Kidney glomerular epithelial cell (primary cell): ENCODE data around the gene TECPR1.

Source experiments
- DNase-seq: peaks from one replicate; lab custom pipeline; 2025; lab: John Stamatoyannopoulos, UW

Gene TECPR1

DNA sequence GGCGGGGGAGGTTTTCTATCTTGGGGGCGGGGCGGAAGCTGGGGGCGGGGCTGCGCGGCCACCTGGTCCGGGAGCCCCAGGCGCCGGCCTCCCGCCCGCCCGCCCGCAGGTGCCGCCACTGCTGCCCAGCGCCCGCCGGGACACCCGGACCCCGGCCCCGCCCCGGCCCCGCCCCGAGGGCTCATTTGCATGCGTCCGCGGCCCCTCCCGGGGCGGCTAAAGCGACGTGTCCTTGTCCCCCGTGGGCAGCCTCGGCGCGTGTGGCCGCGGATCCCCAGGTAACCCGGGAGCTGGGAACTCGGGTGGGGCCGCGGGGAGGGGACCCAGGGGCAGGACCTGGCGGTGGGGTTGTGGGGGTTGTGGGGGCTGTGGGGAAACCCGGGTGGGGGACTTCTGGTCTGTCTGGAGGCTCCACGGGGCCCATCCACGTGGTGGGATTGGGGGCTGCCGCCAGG is 40.8 kb downstream of the TECPR1 start, which contains the start of gene BHLHA15:
Gene BHLHA15 (plus strand): TSS at position 219 of the 455 bp plus-strand sequence. CDS start 871 bp downstream, outside the sequence.
- no peak for DNase-seq

DNA sequence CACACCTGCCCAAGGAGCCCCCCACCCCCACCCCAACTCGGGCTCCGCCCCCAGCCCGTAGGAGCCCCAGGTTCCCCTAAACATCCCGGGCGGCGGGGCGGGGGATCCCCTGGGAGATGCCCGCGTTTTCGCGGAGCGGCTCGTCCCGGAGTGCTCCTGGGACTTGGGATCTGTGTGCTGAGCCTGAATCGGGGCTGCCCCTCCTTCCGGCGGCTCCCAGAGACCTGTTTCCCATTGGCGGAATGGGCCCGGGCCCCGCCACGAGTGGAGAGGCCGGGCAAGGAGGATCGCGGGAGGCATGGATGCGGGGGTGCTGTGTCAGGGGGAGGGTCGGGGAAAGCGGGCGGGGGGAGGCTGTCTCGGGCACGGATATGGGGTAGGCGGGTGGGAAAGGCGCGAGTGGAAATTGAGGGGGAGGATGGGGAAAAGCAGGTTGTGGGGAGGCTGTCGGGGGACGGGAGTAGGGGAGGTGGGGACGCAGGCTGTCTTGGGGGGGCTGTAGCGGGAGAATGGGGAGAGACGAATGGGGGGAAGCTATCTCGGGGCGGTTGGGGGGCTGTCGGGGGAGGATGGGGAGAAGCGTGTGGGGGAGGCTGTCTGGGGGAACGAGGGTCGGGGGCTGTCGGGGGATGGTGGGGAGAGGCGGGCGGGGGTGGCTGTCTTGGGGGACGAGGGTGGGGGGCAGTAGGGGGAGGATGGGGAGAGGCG is 41.4 kb downstream of the TECPR1 start:
- DNase-seq: no peak

DNA sequence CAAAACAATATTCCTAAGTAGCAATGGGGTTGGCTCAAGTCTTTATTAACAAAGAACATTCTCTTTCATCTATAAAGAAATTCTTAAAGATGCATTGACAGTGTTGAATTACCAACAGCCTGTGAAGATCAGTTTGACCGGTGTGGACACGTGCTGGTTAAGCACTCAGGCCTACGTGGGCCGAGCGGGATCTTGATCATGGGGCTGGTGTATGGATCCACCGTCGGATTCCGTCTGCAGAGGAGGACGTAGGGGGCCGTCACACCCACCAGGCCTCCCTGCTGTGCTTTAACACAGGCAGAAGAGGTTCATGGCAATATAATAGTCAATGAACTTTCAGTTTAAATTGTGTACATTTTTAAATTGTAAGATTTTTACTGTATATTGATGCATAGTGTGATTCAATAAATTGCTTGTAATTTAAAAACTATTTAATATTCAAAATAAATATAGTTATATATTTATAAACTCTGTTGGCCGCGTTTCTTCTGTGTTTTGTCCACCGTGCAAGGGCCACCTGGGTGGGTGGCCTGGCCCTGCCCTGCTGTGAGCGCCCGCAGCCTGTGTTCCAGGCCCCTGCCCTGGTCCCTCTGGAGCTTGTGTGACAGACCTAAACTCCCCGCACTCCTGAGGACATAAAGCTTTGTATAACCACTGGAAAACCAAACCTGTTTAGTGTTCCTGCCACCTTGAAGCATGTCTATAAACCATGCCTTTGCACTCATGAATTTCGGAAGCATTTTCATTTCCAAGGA is 42.7 kb downstream of the TECPR1 start:
- DNase-seq: no peak

DNA sequence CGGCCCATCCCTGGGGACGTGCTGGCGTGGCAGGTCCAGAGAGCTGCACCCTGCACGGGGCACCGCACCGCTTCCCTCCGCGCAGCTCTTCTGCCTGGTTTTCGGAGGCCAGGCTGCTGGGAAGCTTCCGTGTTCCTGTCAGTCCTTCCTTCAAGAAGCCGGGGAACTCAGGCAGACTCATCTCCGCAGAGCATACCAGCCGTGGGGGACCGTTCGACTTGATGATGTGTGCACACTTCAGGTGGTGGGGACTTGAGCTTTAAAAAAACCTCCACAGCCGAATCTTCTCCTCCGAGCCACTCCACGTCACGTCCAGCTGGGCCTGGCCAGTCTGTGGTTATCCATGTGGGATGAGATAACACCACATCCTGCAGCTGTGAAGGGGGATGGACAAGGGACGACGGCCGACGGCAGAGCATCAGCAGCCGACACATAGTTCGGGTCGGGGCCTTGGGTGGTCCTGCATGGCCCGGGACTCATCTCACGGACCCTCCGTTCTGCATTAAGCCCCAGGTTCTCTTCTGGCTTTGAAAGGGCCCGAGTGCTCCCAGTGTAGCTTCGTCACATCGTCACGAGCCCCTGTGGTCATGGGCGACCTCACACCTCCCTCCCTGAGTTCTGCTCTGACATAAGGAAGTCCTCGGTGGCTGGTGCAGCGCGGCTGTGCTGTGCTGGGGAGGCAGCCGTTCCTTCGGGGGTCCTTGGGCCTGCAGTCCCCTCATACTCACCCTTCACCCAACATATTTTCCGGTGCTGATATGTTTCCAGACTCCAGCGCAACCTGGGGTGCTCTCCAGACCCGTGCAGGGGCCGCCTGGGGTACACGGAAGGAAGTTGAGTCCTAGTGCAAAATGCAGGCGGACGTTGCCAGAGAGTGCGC is 45.3 kb downstream of the TECPR1 start:
- no peak for DNase-seq

- DNase-seq: no peak
Measured at GRCh38 chr7:98205162-98205845, 46.7 kb downstream of the TECPR1 start.

- no peak for DNase-seq
Measured at GRCh38 chr7:98204670-98205069, 47.4 kb downstream of the TECPR1 start.

DNA sequence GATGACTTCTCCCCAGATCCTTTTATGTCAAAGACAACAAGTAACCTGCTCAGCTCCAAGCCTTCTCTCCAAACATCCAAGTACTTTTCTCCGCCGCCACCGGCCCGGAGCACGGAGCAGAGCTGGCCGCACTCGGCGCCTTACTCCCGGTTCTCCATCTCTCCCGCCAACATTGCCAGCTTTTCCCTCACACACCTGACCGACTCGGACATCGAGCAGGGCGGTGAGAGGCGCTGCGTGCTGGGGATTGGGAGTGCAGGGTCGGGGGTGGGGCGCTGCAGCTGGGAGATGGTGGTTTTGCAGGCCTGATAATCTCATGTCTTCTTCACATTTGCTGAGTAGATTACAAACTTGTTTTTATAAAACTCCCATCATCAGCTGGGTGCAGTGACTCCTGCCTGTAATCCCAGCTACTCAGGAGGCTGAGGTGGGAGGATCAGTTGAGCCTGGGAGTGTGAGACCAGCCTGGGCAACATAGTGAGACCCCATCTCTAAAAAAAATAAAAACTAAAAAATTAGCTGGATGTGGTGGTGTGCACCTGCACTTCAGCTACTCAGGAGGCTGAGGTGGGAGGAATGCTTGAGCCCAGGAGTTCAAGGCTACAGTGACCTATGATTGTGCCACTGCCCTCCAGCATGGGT is 47.9 kb downstream of the TECPR1 start:
- no peak for DNase-seq

DNA sequence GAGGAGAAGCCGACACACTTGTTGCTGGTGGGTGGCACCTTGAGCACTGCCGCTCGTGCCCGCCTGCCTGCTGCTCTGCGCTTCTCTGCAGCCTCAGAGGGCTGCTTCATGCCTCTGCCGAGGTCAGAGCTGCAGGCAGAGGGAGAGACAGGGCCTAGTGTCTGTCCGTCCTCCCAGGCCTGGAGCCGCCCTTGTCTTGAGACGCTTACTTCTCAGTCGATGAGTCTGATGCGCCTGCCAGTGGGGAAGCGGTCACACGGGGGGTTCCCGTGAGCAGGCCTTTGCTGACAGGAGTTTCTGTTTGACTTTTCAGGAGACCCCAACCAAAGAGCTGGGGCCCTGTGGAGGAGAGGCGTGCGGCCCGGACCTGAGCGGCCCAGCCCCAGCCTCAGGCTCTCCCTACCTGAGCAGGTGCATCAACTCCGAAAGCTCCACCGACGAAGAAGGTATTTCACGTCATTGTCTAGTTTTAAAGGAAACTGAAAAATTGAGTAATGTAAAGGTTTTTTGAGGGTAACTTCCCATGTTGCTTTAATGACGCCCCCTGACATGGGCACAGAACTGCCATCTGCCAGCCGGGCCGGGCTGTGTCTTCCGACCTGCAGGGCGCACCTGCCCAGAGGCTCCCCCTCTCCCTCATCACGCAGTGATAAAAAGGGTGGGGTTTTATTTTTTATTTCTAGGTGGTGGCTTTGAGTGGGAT is 48.6 kb downstream of the TECPR1 start:
- DNase-seq: no peak

- no peak for DNase-seq
Measured at GRCh38 chr7:98202367-98203195, 49.5 kb downstream of the TECPR1 start.

GRCh38 chr7:98200364-98200763 is 51.7 kb downstream of the TECPR1 start:
- no peak for DNase-seq

DNA sequence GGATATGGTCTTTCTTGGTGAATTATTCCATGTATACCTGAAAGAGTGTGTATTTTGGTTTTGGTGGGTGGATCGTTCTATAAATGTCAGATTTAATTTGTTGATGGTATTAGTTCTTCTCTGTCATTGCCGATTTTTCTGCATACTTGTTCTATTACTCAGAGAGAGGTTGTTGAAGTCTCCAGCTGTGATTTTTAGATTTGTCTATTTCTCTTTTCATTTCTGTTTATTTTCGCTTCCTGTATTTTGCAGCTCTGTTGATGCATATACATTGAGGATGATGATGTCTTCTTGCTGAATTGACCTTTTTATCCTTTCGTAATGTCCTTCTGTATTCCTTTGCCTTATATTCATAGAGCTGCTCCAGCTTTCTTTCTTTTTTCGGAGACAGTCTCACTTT is 52.9 kb downstream of the TECPR1 start:
- no peak for DNase-seq

DNA sequence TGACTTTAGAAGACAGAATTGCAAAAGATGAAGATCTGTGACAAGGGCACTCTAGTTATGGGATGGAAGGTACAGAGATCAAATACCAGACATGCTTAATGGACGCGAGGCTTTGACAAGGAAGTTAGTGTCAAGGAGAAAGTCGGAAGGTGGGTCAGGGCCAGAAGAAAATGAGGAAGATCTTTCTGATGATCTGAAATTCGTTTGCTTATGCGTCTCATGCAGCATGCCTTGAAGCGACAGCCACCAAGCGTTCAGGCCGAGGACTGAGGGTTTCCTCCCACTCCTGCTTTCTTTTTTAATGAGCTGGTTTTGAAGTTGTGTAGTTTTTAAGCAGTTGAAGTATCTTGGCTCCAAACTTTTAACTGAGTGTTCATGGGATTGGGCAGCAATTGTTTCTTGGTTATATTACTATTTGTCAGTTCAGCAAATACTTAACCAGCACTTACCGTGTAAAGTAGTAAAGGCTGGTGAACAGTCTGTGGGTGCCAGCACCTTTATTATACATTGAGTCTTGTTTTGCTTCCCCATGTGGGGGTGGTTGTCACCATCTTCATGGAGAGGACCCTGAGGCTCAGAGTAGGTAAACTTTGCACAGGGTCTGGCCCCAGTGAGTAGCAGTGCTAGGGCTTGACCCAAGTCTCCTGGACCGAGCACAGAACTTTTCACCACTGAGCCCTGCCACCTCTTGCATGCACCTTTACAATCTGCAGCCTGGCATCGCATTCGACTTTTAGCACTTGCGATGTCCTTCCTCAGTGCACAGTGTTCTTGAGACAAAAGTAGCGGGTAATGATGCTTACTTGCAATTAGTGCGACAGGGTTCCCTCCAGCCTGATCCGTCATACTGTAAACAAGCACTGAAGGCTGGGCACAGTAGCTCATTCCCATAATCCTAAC is 55.1 kb downstream of the TECPR1 start:
- no peak for DNase-seq

- no peak for DNase-seq
Measured at GRCh38 chr7:98194672-98195457, 57.2 kb downstream of the TECPR1 start.

DNA sequence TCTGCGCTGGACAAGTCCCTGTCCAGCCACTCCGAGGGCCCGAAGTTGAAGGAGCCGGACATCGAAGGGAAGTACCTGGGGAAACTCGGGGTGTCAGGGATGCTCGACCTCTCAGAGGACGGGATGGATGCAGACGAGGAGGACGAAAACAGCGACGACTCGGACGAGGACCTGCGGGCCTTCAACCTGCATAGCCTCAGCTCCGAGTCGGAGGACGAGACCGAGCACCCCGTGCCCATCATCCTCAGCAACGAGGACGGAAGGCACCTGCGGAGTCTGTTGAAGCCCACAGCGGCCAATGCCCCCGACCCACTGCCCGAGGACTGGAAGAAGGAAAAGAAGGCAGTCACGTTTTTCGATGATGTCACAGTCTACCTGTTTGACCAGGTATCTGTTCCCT is 57.8 kb downstream of the TECPR1 start:
- no peak for DNase-seq

DNA sequence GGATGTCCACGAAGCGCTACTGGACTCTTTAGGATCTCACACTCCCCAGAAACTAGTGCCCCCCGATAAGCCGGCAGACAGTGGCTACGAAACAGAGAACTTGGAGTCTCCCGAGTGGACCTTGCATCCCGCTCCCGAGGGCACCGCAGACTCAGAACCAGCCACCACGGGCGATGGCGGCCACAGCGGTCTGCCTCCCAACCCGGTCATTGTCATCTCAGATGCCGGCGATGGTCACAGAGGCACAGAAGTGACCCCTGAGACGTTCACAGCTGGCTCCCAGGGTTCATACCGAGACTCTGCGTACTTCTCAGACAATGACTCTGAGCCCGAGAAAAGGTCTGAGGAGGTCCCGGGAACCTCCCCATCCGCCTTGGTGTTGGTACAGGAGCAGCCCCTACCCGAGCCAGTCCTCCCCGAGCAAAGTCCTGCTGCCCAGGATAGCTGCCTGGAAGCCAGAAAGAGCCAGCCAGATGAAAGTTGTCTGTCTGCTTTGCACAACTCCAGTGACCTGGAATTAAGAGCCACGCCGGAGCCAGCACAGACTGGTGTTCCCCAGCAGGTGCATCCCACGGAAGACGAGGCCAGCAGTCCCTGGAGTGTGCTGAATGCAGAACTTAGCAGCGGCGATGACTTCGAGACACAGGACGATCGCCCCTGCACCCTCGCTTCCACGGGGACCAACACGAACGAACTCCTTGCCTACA is 58.4 kb downstream of the TECPR1 start:
- no peak for DNase-seq

DNA sequence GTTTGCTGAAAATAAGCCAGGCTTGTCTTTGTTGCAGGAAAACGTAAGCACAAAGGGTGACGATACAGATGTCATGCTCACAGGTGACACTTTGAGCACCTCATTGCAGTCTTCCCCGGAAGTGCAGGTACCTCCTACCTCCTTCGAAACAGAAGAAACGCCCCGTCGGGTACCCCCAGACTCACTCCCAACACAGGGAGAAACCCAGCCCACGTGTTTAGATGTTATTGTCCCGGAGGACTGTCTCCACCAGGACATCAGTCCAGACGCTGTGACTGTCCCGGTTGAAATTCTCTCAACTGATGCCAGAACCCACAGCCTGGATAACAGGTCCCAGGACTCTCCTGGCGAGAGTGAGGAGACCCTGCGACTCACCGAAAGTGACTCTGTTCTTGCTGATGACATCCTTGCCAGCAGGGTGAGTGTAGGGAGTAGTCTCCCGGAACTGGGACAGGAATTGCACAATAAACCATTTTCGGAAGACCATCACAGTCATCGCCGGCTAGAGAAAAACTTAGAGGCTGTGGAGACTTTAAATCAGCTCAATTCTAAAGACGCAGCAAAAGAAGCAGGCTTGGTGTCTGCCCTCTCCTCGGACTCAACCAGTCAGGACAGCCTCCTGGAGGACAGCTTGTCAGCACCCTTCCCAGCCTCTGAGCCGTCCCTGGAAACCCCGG is 59.1 kb downstream of the TECPR1 start:
- no peak for DNase-seq
